ENCODE results near the gene CCSER2.
"Not testable (repeated sequence)": the region's sequence is repeated elsewhere in the genome, so short reads cannot be mapped to it uniquely, and the experiment has no call there.

Gene CCSER2, protein sequence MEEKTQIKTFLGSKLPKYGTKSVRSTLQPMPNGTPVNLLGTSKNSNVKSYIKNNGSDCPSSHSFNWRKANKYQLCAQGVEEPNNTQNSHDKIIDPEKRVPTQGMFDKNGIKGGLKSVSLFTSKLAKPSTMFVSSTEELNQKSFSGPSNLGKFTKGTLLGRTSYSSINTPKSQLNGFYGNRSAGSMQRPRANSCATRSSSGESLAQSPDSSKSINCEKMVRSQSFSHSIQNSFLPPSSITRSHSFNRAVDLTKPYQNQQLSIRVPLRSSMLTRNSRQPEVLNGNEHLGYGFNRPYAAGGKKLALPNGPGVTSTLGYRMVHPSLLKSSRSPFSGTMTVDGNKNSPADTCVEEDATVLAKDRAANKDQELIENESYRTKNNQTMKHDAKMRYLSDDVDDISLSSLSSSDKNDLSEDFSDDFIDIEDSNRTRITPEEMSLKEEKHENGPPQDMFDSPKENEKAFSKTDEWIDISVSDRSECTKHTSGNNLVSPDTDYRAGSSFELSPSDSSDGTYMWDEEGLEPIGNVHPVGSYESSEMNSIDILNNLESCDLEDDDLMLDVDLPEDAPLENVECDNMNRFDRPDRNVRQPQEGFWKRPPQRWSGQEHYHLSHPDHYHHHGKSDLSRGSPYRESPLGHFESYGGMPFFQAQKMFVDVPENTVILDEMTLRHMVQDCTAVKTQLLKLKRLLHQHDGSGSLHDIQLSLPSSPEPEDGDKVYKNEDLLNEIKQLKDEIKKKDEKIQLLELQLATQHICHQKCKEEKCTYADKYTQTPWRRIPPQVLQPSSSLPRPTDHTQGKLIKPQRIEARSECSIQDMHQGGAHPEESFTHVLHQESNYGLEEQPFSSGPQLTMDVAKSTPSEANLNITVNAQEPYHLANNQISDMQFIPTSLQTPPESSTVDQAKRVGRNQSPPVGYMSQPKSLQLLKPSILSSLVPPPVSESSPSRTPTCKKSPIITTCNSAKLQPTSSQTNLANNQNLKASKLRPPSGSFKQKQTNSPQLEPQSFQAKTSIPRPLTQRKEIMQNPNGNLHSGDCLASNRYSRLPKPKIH

DNA sequence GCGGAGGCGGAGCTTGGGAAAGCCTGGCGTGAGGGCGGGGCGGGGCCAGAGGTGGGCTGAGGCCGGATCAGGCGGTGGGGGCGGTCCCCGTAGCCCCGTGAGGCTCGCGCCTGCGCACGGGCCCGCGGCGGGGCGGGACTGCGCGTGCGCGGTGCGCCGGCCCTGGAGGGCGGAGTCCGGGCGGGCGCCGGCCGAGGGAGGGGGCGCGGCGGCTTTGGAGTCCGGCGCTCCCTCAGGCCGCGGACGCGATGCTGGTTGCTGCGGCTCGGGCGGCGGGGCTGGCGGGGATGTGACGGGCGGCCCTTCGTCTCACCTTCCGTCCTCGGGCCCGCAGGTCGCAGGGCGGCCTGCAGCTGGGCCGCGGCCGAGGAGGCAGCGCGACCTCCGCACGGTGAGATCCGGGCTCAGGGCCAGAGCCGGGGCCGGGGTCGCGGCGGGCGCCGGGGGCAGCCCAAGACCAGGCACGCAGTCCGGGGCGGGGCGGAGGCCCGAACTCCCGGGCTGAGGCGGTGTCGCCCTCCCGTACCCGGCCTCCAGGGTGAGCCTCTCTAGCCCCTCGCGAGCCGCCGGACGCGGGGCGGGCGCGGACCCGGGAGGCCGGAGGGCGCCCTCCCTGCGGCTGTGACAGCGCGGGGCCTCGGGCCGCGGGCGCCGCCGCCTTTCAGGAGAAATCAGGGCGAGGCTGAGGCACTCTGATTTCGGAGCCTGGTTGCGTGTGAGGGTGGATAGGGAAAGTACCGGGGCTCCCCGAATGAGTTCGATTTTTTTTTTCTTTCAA is at the start of gene CCSER2:
Gene CCSER2, plus strand, starts transcription at position 172 of the 778 bp plus-strand sequence. CDS start 42,464 bp downstream, outside the sequence.
- peak; percentile 92 for DNase-seq

DNA sequence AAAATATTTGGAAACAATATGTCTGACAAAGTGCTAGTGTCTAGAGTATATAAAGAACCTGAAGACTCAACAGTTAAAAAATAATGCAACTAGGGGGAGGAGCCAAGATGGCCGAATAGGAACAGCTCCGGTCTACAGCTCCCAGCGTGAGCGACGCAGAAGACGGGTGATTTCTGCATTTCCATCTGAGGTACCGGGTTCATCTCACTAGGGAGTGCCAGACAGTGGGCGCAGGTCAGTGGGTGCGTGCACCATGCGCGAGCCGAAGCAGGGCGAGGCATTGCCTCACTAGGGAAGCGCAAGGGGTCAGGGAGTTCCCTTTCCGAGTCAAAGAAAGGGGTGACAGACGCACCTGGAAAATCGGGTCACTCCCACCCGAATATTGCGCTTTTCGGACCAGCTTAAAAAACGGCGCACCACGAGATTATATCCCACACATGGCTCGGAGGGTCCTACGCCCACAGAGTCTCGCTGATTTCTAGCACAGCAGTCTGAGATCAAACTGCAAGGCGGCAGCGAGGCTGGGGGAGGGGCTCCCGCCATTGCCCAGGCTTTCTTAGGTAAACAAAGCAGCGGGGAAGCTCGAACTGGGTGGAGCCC is 48.4 kb upstream of the CCSER2 start:
- DNase-seq: not testable (repeated sequence)

DNA sequence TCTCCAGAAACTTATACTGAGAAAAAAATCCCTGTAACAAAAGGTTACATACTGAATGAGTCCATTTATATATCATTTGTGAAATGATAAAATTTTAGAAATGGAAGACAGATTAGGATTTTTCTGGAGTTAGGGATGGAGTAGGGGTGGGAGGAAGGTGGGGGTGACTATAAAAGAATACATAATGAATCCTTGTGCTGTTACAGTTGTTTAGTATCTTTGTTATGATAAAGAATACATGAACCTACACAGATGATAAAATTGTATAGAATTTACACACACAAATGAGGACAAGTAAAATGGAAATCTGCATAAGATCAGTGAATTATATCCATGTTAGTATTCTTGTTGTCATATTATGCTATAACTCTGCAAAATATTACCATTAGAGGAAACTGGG is 41.7 kb upstream of the CCSER2 start:
- DNase-seq: no peak

DNA sequence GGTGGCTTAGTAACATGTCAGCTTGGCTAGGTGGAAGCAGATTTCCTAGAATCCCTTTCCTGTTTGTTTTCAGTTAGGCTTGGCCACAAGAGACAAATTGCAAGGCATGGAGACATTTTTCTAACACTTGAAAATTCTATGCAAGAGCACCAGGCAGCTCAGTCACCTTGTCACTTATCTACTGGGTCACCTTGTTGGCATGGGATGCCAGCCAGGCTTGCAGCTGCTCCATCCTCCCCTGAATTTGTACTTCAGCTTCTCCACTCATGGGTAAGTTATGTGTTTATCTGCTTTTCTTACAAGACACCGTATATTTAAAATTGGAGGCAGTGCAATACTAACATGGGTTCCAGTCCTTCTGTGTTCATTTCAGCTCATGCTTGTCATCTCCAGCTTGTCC is 40.2 kb upstream of the CCSER2 start:
- DNase-seq: no peak

DNA sequence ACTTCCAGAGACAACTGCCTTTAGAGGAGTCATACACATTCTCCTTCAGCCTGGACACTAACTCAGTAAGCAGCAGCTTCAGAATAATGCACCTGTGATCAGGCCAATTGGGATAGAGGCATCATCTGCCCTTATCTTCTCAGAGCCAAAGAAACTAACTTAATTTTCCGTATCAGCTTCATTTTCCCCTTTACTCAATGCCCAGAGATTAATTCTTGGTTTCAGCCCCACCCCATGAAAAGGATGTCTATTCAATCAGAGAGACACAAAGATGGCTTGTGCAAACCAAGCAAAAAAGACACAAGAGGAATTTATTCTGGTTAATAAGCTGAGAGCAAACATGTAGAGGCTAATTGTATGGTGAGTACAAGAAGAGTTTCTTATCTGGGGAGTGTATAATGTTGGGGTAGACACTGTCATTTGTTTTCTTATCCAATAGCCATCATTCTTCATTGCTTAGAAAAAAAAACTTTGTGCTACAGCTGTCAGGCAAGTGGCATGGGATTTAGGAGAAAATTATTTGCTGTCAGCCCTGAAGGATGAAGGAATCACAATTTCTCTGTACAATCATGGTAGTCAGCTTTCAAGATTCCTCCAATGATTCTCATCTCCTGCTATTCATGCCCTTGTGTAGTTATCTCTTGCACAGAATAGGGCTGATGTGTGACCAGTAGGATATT is 38.7 kb upstream of the CCSER2 start:
- no peak for DNase-seq

DNA sequence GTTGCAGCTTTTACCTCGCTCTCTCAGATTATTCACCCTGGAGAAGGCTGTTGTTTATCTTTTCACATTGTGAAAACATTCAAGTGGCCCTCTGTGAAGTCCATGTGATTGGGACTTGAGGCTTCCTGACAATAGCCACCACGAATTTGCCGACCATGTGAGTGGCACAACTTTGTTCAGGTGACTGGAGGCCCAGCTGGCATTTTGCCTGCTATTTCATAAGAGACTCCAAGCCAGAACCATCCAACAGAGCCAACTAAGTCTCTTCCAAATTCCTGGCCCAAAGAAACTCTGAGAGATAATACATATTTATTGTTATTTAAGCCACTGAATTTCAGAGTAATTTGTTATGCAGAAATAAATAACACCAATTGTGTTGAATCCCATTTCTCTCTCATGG is 38.2 kb upstream of the CCSER2 start:
- no peak for DNase-seq

DNA sequence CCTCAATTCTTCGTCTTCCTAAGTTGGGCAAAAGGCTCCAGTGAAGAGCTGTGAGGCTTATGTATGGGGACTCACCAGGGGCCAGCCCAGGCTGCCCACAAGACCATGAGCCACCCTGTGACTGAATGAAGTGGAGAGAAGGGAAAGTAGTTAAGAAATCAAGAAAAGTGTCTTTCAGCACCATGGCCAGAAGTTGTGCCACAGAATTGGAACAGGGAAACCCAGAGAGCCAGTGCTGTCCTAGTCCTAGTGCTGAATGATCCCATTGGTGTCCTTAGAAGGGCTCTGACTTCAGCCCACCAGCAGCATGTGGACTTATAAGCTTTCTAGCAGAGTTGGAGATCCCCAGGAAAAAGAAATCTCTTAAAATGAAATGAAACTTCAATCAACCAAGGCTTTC is 37.0 kb upstream of the CCSER2 start:
- DNase-seq: no peak

DNA sequence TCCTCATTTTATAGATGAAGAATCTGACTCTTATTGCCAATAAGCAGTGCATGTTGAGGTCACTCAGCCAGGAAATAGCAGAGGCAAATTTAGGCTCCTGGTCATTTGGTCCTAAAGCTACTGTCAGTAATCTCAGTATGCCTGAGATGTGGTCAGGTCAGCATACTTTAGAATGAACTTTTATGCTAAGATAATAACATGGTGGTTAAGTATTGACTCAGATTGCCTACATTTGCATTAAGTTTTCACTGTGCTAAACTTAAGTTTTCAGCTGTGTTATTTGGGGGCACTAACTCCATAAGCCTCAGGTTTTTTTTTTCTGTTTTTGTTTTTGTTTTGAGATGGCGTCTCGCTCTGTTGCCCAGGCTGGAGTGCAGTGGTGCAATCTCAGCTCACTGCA is 35.9 kb upstream of the CCSER2 start:
- no peak for DNase-seq

DNA sequence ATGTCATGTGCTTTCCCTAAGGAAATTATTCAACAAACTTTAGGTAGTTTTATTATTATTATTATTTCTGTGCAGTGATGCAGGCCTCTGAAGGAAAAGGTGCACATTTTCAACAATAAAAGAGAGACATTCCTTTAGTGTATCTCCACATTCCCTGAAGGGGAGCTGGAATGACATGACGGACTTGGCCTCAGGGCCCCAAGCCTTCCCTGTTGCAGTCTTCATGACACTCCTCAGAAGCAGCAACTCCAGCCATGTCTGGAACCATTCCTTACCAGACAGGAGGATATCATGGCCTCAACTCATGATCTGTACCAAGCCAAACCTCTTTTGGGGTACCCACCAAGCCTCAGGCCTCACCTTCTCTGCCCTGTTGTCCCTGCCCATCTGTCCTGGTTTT is 35.2 kb upstream of the CCSER2 start:
- no peak for DNase-seq

DNA sequence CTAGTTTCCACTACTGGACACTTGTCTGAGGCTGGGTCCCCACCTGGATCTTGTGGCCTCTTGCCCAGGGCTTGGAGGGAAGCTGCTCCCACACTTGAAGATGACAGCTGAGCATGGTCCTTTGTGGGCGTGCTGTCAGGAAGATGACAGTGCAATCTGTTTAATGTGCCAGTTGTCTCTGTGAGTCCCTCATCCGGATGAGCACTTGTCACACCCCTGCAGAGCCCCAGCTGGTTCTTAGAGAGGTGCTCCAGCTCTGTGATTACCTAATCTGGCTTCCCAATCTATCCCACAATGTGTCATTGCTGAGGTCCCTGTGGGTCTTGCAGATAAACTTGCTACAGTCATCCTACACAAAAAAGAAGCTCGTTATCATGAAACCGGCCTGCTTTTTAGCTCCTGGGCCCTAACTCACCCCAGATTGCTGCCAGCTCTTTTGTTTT is 34.8 kb upstream of the CCSER2 start:
- no peak for DNase-seq

DNA sequence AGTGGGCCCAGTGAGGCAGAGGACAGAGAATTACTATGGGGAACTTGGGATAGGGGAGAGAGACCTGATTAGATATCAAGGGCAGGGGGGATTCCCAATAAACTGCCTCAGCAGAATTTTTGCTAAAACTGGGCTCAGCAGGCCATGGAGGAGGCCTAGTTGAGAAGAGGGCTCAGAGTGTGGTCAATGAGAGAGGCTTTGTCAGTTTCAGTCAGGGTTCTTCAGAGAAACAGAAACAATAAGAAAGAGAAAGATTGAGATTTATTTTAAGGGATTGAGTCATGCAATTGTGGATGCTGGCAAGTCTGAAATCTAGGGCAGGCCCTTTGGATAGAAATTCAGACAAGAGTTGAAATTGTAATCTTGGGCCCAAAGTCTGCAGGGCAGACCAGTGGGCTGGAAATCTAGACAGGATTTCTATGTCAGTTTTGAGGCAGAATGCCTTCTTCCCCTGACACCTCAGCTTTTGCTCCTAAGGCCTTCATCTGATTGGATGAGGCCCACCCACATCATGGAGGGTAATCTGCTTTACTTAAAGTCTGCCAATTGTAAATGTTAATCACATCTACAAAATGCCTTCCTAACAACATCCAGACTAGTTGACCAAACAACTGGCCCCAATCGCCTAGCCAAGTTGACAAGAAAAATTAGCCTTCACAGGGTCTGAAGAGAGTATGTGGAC is 33.5 kb upstream of the CCSER2 start:
- DNase-seq: no peak

DNA sequence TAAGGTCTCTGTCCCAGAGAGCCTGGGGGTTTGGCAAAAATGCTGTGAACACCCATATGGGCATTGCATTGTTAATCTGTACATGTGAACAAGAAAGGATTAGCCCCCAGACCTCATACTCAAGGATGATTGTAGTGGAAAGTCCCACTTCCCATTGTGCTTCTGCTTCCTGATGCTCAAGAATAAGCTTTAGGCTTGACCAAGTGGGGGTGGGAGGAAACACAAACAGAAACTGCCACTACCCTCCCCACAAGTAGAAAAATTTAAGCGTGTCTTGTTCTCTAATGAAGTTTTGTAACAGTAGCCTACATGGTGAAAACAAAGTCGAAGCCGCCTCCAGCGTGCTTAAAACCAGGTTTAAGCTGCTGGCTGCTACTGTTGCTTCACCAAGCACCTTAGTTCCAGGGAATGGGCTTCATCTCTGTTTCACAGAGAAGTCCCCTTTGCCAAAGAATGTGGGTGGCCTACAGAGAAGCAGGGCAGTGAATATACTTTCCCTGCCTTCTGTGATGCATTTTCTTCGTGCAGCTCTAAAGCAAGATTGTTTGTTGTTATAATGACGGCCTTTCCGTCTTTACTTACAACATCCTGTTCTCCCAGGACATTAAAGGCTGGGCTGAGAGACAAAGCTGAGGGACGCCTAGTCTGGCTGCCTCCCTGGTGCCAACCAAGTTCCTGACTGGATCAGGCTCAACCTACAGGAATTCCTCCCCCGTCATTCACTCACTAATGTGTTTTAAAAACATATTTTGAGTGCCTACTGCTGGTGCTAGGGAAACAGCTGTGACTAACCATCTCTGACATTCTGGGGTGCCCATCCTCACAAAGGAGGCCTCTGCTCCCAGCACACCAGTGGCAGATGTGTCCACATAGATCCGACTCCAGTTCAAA is 32.1 kb upstream of the CCSER2 start:
- no peak for DNase-seq

DNA sequence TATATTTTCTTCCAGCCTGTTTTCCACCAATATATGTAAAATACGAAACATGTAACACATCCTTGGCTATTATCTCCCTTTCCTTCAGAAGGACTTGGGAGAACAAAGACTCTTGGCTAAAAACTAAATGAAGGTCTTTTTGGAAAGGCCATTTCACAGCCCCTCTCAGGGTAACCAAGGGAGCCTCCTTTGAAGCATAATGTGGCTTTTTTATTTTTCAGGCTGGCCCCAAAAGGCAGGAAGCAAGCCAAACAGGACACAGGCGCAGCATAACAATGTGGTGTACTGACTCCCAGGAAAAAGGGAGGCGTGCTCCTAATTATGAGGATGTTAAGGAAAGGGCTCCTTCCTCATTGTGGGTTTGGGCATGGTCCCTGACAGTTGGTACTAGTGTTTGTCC is 30.3 kb upstream of the CCSER2 start:
- DNase-seq: no peak

DNA sequence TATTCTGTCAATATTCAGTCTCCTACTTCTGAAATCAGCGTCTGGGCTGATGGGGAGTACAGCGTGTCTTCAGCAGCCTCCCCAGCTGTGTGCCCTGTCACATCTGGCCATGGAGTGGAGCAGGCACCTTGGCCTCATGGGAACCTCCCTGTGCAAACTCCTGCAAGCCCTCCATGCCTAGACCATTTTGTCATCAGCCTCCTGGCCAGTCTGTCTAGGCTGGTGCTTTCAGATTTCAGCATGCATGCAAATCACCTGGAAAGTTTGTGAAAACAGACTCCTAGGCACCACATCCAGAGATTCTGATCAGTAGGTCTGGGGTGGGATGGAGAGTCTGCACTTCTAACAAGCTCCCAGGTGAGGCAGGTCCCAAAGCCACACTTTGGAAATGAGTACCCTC is 26.2 kb upstream of the CCSER2 start:
- no peak for DNase-seq

DNA sequence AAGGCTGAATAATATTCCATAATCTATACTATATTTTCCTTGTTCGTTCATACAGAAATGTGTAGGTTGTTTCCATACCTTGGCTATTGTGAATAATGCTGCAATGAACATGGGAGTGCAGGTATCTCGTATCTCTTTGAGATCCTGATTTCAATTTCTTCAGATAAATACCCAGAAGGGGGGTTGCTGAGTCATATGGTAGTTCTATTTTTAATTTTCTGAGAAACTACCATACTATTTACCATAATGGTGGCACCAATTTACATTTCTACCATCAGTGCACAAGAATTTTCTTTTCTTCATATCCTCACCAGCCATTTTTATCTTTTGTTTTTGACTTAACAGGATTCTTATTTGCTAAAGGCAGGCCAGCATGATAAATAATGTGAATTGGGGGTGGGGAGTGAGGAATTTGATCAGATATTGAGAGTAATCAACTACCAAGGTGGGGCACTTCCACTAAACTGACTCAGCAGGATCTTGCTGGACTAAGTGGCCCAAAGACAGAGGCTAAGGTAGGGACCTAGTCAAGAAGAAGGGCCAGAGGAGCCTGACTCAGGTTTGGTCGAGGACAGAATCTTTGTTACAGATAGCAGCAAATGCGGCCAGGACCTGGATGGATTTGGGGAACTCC is 21.5 kb upstream of the CCSER2 start:
- no peak for DNase-seq

DNA sequence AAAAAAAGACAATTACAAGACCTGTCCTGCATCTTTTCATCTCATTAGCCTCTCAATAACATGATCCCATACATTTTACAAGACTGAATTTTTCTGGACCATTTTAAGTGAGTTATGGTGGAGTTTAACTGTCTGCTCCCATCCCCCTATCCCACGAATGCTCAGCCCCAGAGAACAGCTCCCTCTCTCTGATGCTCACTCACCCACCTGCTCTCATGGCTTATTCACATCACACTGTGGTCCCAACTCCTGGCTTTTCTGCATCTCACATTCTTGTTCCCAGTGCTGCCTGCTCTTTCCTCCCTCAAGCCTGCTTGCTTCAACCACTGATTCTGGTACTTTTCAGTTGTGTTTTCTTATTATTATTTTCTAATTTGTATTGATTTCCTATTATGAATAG is 20.4 kb upstream of the CCSER2 start:
- no peak for DNase-seq

DNA sequence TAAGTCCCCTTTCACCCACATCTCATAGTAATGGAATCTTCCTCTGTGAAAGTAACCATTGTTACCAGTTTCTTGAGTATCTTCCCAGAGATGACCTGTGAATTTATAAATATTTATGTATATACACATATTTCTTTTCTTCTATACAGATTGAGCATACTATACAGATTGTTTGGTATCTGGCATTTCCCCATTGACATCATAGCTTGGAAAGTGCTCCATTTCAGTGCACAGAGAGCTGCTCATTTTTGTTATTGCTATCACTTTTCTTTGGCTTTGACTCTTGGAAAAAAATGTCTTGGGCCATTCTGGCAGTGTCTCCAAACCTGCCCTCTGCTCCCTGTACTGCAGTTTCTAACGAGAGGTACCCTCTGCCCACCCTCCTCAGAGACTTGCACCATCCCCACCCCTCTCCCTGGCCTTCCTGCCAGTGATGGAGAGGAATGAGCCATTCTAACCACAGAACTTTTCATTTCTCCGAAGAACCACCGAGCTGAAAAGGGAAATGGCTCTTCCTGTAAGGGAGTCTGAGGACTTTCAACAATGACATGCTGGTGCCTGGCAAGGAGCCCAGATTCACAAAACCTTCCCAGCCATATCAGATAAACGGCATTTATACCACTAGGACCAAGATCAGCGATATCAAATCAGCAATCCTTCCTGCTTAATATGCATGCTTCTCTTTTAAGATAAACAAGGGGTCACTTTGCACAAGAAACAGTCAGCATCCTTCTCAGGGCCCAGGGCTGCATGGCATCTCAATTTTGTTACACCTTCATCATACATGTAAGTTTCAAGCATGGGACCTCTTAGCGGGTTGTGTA is 19.7 kb upstream of the CCSER2 start:
- DNase-seq: peak; percentile 44

DNA sequence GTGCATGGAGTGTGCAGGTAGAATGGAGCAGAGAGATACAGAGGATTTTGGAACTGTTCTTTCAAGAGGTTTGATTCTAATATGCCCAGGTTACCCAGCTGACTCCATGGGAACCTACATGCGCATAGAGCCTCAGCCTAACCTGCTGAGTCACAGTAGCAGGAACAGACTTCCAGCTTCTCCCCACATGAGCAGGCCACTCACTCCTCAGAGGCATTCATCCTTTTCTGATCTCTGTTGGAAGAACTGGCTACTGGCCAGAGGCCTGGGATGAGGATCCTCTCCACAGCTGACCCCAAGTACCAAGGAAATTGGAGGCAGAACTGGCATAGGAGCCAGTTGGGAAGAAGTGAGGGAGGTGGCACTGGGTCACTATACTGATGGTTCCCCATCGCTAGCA is 17.9 kb upstream of the CCSER2 start:
- no peak for DNase-seq

DNA sequence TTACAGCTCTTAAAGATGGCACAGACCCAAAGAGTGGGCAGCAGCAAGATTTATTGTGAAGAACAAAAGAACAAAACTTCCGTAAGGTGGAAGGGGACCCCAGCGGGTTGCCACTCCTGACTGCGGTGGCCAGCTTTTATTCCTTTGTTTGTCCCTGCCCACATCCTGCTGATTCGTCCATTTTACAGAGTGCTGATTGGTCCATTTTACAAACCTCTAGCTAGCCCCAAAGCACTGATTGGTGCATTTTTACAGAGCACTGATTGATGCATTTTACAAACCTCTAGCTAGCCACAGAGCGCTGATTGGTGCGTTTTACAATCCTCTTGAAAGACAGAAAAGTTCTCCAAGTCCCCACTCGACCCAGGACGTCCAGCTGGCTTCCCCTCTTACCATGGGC is 16.8 kb upstream of the CCSER2 start:
- no peak for DNase-seq

Measured in CD4-positive, alpha-beta T cell treated with Interleukin-21 for 1 hour (primary cell).